C4-2B (cell line): ENCODE data around the gene CYP2A6.
"Not testable (repeated sequence)": the region's sequence is repeated elsewhere in the genome, so short reads cannot be mapped to it uniquely, and the experiment has no call there.

ENCODE experiments used
- H3K27ac ChIP-seq: fragments of 450-650 bp; 2 replicates; pipeline ENCODE4 v1.5.1; 2017
- CTCF ChIP-seq: fragments of 450-650 bp; conservative IDR thresholded peaks from 2 replicates; pipeline ENCODE4 v1.5.1; 2017; ENCODE audit warnings: mild to moderate bottlenecking
- ZFX ChIP-seq: fragments of 450-650 bp; IDR thresholded peaks from 2 replicates; pipeline ENCODE4 v1.6.1; 2017

The CYP2A6 gene

GRCh38 chr19:40850277-40850676, at the start of gene CYP2A6:
Gene CYP2A6, minus strand, starts transcription at chr19:40850447. Its CDS starts 21 bp downstream, at chr19:40850426.
- H3K27ac ChIP-seq, result not testable (repeated sequence)

- H3K27ac ChIP-seq, result not testable (repeated sequence)
These were observed 49.7 kb upstream of the CYP2A6 start for GRCh38 chr19:40899964-40900363.

GRCh38 chr19:40896843-40897789, 46.9 kb upstream of the CYP2A6 start:
- not testable (repeated sequence) for H3K27ac ChIP-seq

GRCh38 chr19:40896418-40896796, 46.2 kb upstream of the CYP2A6 start:
- no peak overlapping the region for H3K27ac ChIP-seq
- TF ChIP-seq CTCF, result no peak
- TF ChIP-seq ZFX, result no peak

- H3K27ac ChIP-seq, result no peak overlapping the region
- no peak for TF ChIP-seq ZFX
- TF ChIP-seq CTCF, result no peak
These were observed 42.9 kb upstream of the CYP2A6 start for GRCh38 chr19:40893112-40893511.

GRCh38 chr19:40889366-40889765, 39.1 kb upstream of the CYP2A6 start:
- TF ChIP-seq ZFX (no peak), CTCF (no peak)
- no peak overlapping the region for H3K27ac ChIP-seq

- H3K27ac ChIP-seq, result no peak overlapping the region
- no peak for TF ChIP-seq CTCF
- TF ChIP-seq ZFX, result no peak
These were observed 37.9 kb upstream of the CYP2A6 start for GRCh38 chr19:40888191-40888590.

- H3K27ac ChIP-seq, result not testable (repeated sequence)
These were observed 34.1 kb upstream of the CYP2A6 start for GRCh38 chr19:40884187-40884931.

GRCh38 chr19:40882062-40882461, 31.8 kb upstream of the CYP2A6 start, which contains the start of gene CYP2A7:
Gene CYP2A7, minus strand, starts transcription at chr19:40882231. Its CDS starts 21 bp downstream, at chr19:40882210.
- H3K27ac ChIP-seq, result not testable (repeated sequence)

GRCh38 chr19:40879349-40879748, 29.1 kb upstream of the CYP2A6 start:
- not testable (repeated sequence) for H3K27ac ChIP-seq

GRCh38 chr19:40875526-40875951, 25.3 kb upstream of the CYP2A6 start:
- not testable (repeated sequence) for H3K27ac ChIP-seq

- not testable (repeated sequence) for H3K27ac ChIP-seq
These were observed 24.6 kb upstream of the CYP2A6 start for GRCh38 chr19:40874874-40875273.

- not testable (repeated sequence) for H3K27ac ChIP-seq
These were observed 23.6 kb upstream of the CYP2A6 start for GRCh38 chr19:40873873-40874272.
